Cardiac fibroblast (primary cell): ENCODE data around the gene RPL27A.

Experiments
- DNase-seq, 2 donors: peaks; one replicate each; pipeline versions ENCODE4 v3.0.0 to v3.0.0-alpha.2; 2010; ENCODE audit warnings: low read depth in 2 of 2
- H3K4me3 ChIP-seq, 2 donors: replicated peaks in 1 of 2; 1 replicate in 1 of 2; 2 replicates in 1 of 2; pipeline ENCODE4 v1.5.1; 2011; ENCODE audit warnings: low read depth in 2 of 2, low read length in 2 of 2, mild to moderate bottlenecking in 2 of 2, moderate library complexity in 1 of 2
- TF ChIP-seq, protein P1 (sequence below): IDR thresholded peaks from one replicate; pipeline ENCODE4 v1.5.1; 2011; ENCODE audit warnings: low read depth, mild to moderate bottlenecking, low read length, inconsistent platforms

Gene RPL27A

DNA sequence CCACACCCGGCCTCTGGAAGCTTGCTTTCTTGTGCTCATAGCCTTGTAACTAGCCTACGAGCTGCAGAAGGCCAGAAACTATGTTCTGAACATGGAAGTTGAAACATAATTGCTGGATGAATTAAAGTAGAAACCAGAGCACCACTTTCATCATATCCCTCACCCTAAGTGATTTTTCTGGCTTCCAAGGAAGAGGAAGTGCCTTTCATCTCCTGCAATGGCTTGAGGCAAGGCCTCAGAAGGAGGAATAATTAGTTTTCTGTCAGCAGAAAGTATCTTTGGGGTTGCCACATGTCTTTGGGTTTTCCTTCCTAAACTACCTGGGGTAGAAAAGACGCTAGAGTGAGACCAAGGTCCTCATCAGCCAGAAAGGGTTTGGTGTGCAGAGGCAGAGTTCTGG, 14.5 kb downstream of the RPL27A start:
- TF ChIP-seq, protein P1, sequence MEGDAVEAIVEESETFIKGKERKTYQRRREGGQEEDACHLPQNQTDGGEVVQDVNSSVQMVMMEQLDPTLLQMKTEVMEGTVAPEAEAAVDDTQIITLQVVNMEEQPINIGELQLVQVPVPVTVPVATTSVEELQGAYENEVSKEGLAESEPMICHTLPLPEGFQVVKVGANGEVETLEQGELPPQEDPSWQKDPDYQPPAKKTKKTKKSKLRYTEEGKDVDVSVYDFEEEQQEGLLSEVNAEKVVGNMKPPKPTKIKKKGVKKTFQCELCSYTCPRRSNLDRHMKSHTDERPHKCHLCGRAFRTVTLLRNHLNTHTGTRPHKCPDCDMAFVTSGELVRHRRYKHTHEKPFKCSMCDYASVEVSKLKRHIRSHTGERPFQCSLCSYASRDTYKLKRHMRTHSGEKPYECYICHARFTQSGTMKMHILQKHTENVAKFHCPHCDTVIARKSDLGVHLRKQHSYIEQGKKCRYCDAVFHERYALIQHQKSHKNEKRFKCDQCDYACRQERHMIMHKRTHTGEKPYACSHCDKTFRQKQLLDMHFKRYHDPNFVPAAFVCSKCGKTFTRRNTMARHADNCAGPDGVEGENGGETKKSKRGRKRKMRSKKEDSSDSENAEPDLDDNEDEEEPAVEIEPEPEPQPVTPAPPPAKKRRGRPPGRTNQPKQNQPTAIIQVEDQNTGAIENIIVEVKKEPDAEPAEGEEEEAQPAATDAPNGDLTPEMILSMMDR, result no peak
- no peak for DNase-seq
- H3K4me3 ChIP-seq, result no peak overlapping the region

DNA sequence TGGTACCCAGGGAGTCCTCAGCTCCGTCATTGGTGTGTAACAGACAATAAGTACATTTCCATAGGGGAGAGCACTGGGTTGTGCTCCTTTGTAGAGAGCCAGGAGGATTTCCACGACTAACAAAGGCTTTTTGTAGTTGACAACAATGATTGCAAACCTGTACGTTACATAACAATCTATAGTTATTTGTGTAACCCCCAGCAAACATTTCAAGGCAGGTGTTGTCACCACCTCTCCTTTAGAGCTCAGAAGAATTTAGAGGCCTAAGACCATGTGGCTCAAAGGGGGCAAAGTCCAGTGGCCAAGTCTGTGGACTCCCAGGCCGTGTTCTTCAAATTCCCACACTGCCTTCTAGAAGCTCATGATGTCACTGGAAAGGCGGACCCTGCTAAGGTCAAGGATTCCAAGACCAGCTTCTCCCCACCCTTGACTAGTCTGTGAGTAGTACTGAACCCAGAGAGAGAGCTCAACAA, 15.8 kb downstream of the RPL27A start:
- DNase-seq, result no peak
- TF ChIP-seq, protein P1, result no peak
- no peak overlapping the region for H3K4me3 ChIP-seq

DNA sequence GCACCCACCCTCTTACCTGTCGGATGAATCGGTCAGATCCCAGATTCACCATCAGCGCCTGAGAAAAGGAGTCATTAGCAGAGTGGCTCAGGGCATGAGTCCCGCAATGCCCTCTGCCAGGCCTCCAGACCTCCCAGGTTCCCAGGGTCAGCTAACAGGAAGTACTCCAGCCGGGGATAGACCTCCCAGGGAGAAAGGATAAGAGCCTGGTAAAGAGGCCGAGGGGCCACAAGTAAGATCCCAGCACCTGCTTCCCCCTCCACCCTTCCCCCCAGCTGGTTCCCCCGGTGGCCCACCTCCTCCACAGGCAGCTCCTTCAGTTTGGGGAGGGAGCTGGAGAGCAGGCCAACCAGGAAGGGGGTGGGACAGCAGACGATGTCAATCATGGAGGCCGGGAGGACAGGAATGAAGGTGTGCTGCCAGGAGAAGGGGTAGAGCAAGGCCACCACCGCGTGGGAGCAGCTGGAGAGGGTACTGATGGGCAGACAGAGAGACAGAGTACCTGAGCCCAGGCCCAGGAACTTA, 16.4 kb downstream of the RPL27A start:
- DNase-seq, result no peak
- TF ChIP-seq, protein P1, result no peak
- H3K4me3 ChIP-seq, result no peak overlapping the region

DNA sequence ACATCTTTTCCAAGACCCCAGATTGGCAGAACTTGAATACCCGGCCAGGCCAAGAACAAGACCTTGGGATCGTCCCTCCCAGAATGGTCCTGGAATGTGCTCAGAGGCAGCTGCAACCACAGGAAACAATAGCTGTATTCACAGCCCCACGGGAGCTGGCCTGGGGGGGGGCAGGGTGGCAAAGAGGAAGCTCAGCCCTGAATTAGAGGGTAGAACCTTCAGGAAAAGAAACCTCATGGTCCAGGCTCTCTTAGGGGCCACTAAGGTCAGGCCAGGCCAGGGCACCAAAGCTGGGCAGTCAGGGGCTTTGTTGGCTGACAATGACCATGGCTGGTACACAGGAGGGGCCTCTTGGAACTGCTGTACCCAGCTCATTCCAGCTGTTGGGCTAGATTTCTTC, 17.3 kb downstream of the RPL27A start:
- TF ChIP-seq, protein P1, result no peak
- no peak overlapping the region for H3K4me3 ChIP-seq
- peak; percentile 77 to 79 for DNase-seq

DNA sequence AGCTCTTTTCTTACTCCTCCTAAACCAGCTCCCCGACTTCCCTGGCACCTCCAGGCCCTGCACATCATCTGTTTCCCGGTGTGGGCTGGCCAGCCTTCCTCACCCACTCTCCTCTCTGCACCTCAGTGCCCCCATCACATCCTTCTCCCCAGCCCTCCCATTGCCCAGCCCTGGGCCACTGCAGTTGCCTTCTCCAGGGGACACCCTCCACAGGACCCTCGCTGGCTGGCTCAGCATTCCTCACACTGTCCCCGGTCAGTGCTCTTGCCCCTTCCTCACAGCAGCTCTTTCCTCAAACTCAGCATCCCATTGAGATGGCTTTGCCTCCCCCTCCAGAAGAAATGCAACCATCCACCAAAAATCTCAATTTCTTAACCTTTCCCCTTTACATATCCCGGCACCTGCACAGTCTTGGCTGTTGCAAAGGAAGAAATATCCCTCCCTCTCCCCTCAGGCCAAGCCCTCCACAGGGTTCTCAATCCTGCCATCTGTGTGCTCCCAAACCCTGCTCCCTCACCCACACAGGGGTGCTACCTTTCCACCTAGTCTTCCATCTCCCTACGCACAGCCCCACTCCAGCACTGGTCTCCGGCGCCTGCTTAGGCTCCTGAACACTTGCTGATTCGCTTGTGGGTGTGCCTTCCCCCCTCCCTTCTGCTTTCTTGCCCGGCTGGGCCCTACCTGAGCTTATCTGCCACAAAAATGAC, 19.5 kb downstream of the RPL27A start:
- H3K4me3 ChIP-seq, result no peak overlapping the region
- no peak for DNase-seq
- TF ChIP-seq, protein P1, result no peak

DNA sequence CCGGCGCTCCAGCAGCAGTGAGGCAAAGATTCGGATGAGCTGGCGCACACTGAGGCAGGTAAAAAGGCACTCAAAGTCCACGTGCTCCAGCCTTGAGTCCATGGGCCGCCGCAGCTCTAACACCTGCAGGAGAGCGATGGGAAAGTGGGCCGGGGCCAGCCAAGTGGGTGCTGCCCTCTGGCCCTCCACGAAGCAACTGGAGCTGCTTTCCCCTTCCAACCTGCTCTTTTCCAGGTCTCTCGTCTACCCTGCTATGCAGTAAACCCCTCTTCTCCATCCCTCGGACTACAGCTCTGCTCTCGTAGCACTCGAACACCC, 20.0 kb downstream of the RPL27A start:
- no peak overlapping the region for H3K4me3 ChIP-seq
- TF ChIP-seq, protein P1, result no peak
- no peak for DNase-seq

DNA sequence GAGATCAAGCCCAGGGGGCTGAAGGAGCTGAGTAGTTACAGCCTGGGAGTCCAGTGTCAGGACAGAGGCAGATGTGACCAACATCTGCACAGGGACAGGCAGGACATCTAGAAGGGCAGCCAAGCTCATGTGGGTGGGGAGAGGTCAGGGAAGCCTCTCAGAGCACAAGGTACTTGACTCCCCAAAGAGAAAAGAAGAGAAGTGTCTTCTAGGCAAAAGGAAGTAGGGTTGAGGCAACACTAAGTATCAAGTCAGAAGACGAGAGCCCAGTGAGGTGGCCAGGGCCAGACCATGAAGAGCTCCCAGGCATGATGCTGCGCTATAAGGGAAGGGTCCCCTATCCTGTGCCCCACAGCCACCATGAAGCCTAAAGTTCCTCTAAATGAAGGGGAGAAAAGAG, 21.5 kb downstream of the RPL27A start:
- no peak overlapping the region for H3K4me3 ChIP-seq
- TF ChIP-seq, protein P1, result no peak
- no peak for DNase-seq
